ENCODE results near the gene MED6. TPM values are rescaled to one million over a fixed set of nuclear protein-coding genes. Genes with fewer than 3 reads are reported as not detected.

Gene MED6
- total RNA-seq, 4 donors from 2014 or later = 38.1 to 76.0 (median 42.1) TPM

GRCh38 chr14:70601162-70601561, 707 bp upstream of the MED6 start:
- Histone ChIP-seq H3K9me3 (no peaks in the 10 kb centered on the region), H3K4me1 (peaks cover 17% of the 10 kb centered on the region), H3K4me3 (peak overlapping the region; percentile 86), H3K27me3 (peaks cover 5% of the 10 kb centered on the region), H3K36me3 (peaks cover 8% of the 10 kb centered on the region), H3K27ac (no peak overlapping the region)
- TF ChIP-seq POLR2A (IDR thresholded peaks at IDR 0.05) = no peak
- TF ChIP-seq POLR2AphosphoS5 (IDR thresholded peaks at IDR 0.05) = no peak
- TF ChIP-seq, protein P1, sequence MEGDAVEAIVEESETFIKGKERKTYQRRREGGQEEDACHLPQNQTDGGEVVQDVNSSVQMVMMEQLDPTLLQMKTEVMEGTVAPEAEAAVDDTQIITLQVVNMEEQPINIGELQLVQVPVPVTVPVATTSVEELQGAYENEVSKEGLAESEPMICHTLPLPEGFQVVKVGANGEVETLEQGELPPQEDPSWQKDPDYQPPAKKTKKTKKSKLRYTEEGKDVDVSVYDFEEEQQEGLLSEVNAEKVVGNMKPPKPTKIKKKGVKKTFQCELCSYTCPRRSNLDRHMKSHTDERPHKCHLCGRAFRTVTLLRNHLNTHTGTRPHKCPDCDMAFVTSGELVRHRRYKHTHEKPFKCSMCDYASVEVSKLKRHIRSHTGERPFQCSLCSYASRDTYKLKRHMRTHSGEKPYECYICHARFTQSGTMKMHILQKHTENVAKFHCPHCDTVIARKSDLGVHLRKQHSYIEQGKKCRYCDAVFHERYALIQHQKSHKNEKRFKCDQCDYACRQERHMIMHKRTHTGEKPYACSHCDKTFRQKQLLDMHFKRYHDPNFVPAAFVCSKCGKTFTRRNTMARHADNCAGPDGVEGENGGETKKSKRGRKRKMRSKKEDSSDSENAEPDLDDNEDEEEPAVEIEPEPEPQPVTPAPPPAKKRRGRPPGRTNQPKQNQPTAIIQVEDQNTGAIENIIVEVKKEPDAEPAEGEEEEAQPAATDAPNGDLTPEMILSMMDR (IDR thresholded peaks at IDR 0.05) = no peak
- no peak for DNase-seq (ENCODE audit: low spot score in 2 of 2)
- 19% methylated on average over 3 of the region's 3 CpGs for WGBS

GRCh38 chr14:70599345-70599744, 1.1 kb downstream of the MED6 start:
- no peak for DNase-seq (ENCODE audit: low spot score in 2 of 2)
- Histone ChIP-seq H3K4me1 (peaks cover 17% of the 10 kb centered on the region), H3K27me3 (no peaks in the 10 kb centered on the region), H3K4me3 (peak overlapping the region; percentile 86), H3K27ac (no peak overlapping the region), H3K9me3 (no peaks in the 10 kb centered on the region), H3K36me3 (peaks cover 26% of the 10 kb centered on the region)
- WGBS = 61% methylated on average over 1 of the region's 1 CpG
- TF ChIP-seq POLR2A (IDR thresholded peaks at IDR 0.05) = no peak
- TF ChIP-seq, protein P1 (IDR thresholded peaks at IDR 0.05) = no peak
- no peak for TF ChIP-seq POLR2AphosphoS5 (IDR thresholded peaks at IDR 0.05)
- TF ChIP-seq EP300 (IDR thresholded peaks at IDR 0.05) = no peak

DNA sequence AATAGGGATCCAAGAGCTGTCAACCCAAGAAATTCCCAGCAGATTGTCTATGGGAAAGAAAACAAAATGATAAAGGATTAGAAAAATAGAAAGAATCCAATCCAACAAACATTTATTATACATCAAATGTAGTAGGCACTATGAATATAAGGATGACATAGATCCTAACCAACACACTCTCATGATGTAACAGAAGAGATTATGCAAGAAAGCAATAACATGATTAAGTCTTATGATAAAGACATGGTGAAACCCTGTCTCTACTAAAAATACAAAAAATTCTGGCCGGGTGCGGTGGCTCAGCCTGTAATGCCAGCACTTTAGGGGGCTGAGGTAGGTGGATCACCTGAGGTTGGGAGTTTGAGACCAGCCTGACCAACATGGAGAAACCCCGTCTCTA, 2.7 kb downstream of the MED6 start:
- Histone ChIP-seq H3K4me1 (peaks cover 17% of the 10 kb centered on the region), H3K4me3 (no peak overlapping the region), H3K27ac (no peak overlapping the region), H3K9me3 (no peaks in the 10 kb centered on the region), H3K27me3 (no peaks in the 10 kb centered on the region), H3K36me3 (peaks cover 43% of the 10 kb centered on the region)
- 73% methylated on average over 3 of the region's 3 CpGs for WGBS
- DNase-seq (ENCODE audit: low spot score in 2 of 2) = no peak
- TF ChIP-seq POLR2AphosphoS5 (IDR thresholded peaks at IDR 0.05) (no peak), POLR2A (IDR thresholded peaks at IDR 0.05) (no peak), EP300 (IDR thresholded peaks at IDR 0.05) (no peak)
- TF ChIP-seq, protein P1 (IDR thresholded peaks at IDR 0.05) = no peak

- no peak overlapping the region for H3K27ac ChIP-seq
- peaks cover 11% of the 10 kb centered on the region for H3K4me1 ChIP-seq
- H3K36me3 ChIP-seq = peaks cover 62% of the 10 kb centered on the region
- WGBS = 82% methylated on average over 9 of the region's 9 CpGs
- DNase-seq (ENCODE audit: low spot score in 2 of 2) = no peak
- TF ChIP-seq POLR2AphosphoS5 (IDR thresholded peaks at IDR 0.05) (no peak), POLR2A (IDR thresholded peaks at IDR 0.05) (no peak), EP300 (IDR thresholded peaks at IDR 0.05) (no peak)
- TF ChIP-seq, protein P1 (IDR thresholded peaks at IDR 0.05) = no peak
- no peaks in the 10 kb centered on the region for H3K27me3 ChIP-seq
- no peaks in the 10 kb centered on the region for H3K9me3 ChIP-seq
- H3K4me3 ChIP-seq = no peak overlapping the region
Observed at GRCh38 chr14:70595443-70596185, 4.8 kb downstream of the MED6 start.

GRCh38 chr14:70594461-70594860, 6.0 kb downstream of the MED6 start:
- Histone ChIP-seq H3K4me3 (no peak overlapping the region), H3K9me3 (no peaks in the 10 kb centered on the region), H3K27me3 (no peaks in the 10 kb centered on the region), H3K36me3 (peaks cover 71% of the 10 kb centered on the region), H3K27ac (no peak overlapping the region), H3K4me1 (peaks cover 4% of the 10 kb centered on the region)
- TF ChIP-seq POLR2A (IDR thresholded peaks at IDR 0.05) (no peak), POLR2AphosphoS5 (IDR thresholded peaks at IDR 0.05) (no peak), EP300 (IDR thresholded peaks at IDR 0.05) (no peak)
- TF ChIP-seq, protein P1 (IDR thresholded peaks at IDR 0.05) = no peak
- WGBS = 91% methylated on average over 9 of the region's 9 CpGs
- DNase-seq (ENCODE audit: low spot score in 2 of 2) = no peak

Measured in suprapubic skin (tissue), 4 donors.